Embryonic facial prominence (tissue), 1 donor: ENCODE data around the gene TAOK1.
"Not testable (repeated sequence)": the region's sequence is repeated elsewhere in the genome, so short reads cannot be mapped to it uniquely, and the experiment has no call there.

Source experiments
- DNase-seq: peaks from one replicate; pipeline ENCODE4 v3.0.0-alpha.2; 2016; ENCODE audit errors: extremely low spot score

TAOK1 gene

GRCh38 chr17:29546085-29546484 lies 155.9 kb downstream of the TAOK1 start:
- no peak for DNase-seq

GRCh38 chr17:29546830-29547229 lies 156.7 kb downstream of the TAOK1 start:
- DNase-seq, result no peak

- no peak for DNase-seq
These were observed 159.2 kb downstream of the TAOK1 start for GRCh38 chr17:29549177-29549923.

- DNase-seq, result no peak
These were observed 165.7 kb downstream of the TAOK1 start for GRCh38 chr17:29555840-29556239.

- DNase-seq, result no peak
These were observed 167.0 kb downstream of the TAOK1 start for GRCh38 chr17:29557085-29557738.

- no peak for DNase-seq
These were observed 167.6 kb downstream of the TAOK1 start for GRCh38 chr17:29557739-29558116.

GRCh38 chr17:29558139-29558538 lies 168.0 kb downstream of the TAOK1 start:
- not testable (repeated sequence) for DNase-seq

- no peak for DNase-seq
These were observed 169.5 kb downstream of the TAOK1 start for GRCh38 chr17:29559640-29560039.

GRCh38 chr17:29560316-29560715 lies 170.2 kb downstream of the TAOK1 start:
- no peak for DNase-seq

GRCh38 chr17:29561554-29562517 lies 171.7 kb downstream of the TAOK1 start:
- DNase-seq, result no peak

- DNase-seq, result no peak
These were observed 172.5 kb downstream of the TAOK1 start for GRCh38 chr17:29562615-29563014.

GRCh38 chr17:29563816-29564215 lies 173.7 kb downstream of the TAOK1 start:
- no peak for DNase-seq

GRCh38 chr17:29565643-29566472 lies 175.7 kb downstream of the TAOK1 start:
- no peak for DNase-seq

GRCh38 chr17:29566473-29567303 lies 176.5 kb downstream of the TAOK1 start, which contains the start of gene ABHD15:
ABHD15 (minus strand) TSS chr17:29567037; CDS start chr17:29566966, 71 bp downstream.
- no peak for DNase-seq

- no peak for DNase-seq
These were observed 177.1 kb downstream of the TAOK1 start for GRCh38 chr17:29567304-29567553.

GRCh38 chr17:29567554-29568330 lies 177.6 kb downstream of the TAOK1 start:
- no peak for DNase-seq

- DNase-seq, result peak; percentile 33
These were observed 178.4 kb downstream of the TAOK1 start, which contains the start of gene TP53I13 for GRCh38 chr17:29568331-29569244. TP53I13 (plus strand) TSS chr17:29568701; CDS start chr17:29568759, 58 bp downstream.

- DNase-seq, result no peak
These were observed 179.2 kb downstream of the TAOK1 start for GRCh38 chr17:29569245-29569950.
